ENCODE measurements around the gene SLC5A12. TPM values are rescaled to one million over a fixed set of nuclear protein-coding genes. Genes with fewer than 3 reads are reported as not detected.
A peak's percentile ranks its signal among the peaks of the same experiment; 100 is the strongest.

The SLC5A12 gene
- total RNA-seq, 1 experiment from 2014 or later = not detected

GRCh38 chr11:26706181-26706580 lies 15.7 kb downstream of the SLC5A12 start:
- no peak overlapping the region for H3K27ac Mint-ChIP-seq (ENCODE audit: unreplicated experiment)
- peaks cover 8% of the 10 kb centered on the region for H3K27me3 Mint-ChIP-seq (ENCODE audit: unreplicated experiment)
- H3K36me3 Mint-ChIP-seq (ENCODE audit: insufficient read depth, unreplicated experiment) = no peaks in the 10 kb centered on the region
- no TSS peak for BruUV-seq (replicated peaks)
- CTCF ChIA-PET = no interaction called here
- intact Hi-C loops (cut with micrococcal nuclease; ENCODE audit: unreplicated experiment) = no loop called here
- TF ChIP-seq CTCF (IDR thresholded peaks at IDR 0.05; ENCODE audit: unreplicated experiment) = no peak
- no peak for DNase-seq
- H3K4me3 Mint-ChIP-seq (ENCODE audit: low read depth, unreplicated experiment) = no peak overlapping the region
- H3K4me1 Mint-ChIP-seq (ENCODE audit: low read depth, unreplicated experiment) = peaks cover 8% of the 10 kb centered on the region
- H3K9me3 Mint-ChIP-seq (ENCODE audit: low read depth, unreplicated experiment) = no peaks in the 10 kb centered on the region

GRCh38 chr11:26704249-26704648 lies 17.6 kb downstream of the SLC5A12 start:
- CTCF ChIA-PET = no interaction called here
- H3K27ac Mint-ChIP-seq (ENCODE audit: unreplicated experiment) = no peak overlapping the region
- H3K36me3 Mint-ChIP-seq (ENCODE audit: insufficient read depth, unreplicated experiment) = no peaks in the 10 kb centered on the region
- peak; percentile 2 for DNase-seq
- no TSS peak for BruUV-seq (replicated peaks)
- H3K27me3 Mint-ChIP-seq (ENCODE audit: unreplicated experiment) = peaks cover 8% of the 10 kb centered on the region
- H3K4me1 Mint-ChIP-seq (ENCODE audit: low read depth, unreplicated experiment) = peaks cover 8% of the 10 kb centered on the region
- no peaks in the 10 kb centered on the region for H3K9me3 Mint-ChIP-seq (ENCODE audit: low read depth, unreplicated experiment)
- intact Hi-C loops (cut with micrococcal nuclease; ENCODE audit: unreplicated experiment) = no loop called here
- no peak for TF ChIP-seq CTCF (IDR thresholded peaks at IDR 0.05; ENCODE audit: unreplicated experiment)
- no peak overlapping the region for H3K4me3 Mint-ChIP-seq (ENCODE audit: low read depth, unreplicated experiment)

- Mint-ChIP-seq H3K36me3 (ENCODE audit: insufficient read depth, unreplicated experiment) (no peaks in the 10 kb centered on the region), H3K27me3 (ENCODE audit: unreplicated experiment) (peaks cover 8% of the 10 kb centered on the region), H3K4me3 (ENCODE audit: low read depth, unreplicated experiment) (no peak overlapping the region), H3K27ac (ENCODE audit: unreplicated experiment) (no peak overlapping the region), H3K9me3 (ENCODE audit: low read depth, unreplicated experiment) (no peaks in the 10 kb centered on the region), H3K4me1 (ENCODE audit: low read depth, unreplicated experiment) (peaks cover 8% of the 10 kb centered on the region)
- DNase-seq = no peak
- no TSS peak for BruUV-seq (replicated peaks)
- intact Hi-C loops (cut with micrococcal nuclease; ENCODE audit: unreplicated experiment) = no loop called here
- CTCF ChIA-PET = no interaction called here
- TF ChIP-seq CTCF (IDR thresholded peaks at IDR 0.05; ENCODE audit: unreplicated experiment) = no peak
Observed at GRCh38 chr11:26703411-26704191, 18.3 kb downstream of the SLC5A12 start.

- TF ChIP-seq CTCF (IDR thresholded peaks at IDR 0.05; ENCODE audit: unreplicated experiment) = no peak
- Mint-ChIP-seq H3K9me3 (ENCODE audit: low read depth, unreplicated experiment) (no peaks in the 10 kb centered on the region), H3K4me3 (ENCODE audit: low read depth, unreplicated experiment) (no peak overlapping the region), H3K36me3 (ENCODE audit: insufficient read depth, unreplicated experiment) (no peaks in the 10 kb centered on the region), H3K27me3 (ENCODE audit: unreplicated experiment) (peaks cover 8% of the 10 kb centered on the region), H3K4me1 (ENCODE audit: low read depth, unreplicated experiment) (peaks cover 8% of the 10 kb centered on the region), H3K27ac (ENCODE audit: unreplicated experiment) (no peak overlapping the region)
- DNase-seq = no peak
- intact Hi-C loops (cut with micrococcal nuclease; ENCODE audit: unreplicated experiment) = no loop called here
- no TSS peak for BruUV-seq (replicated peaks)
- CTCF ChIA-PET = no interaction called here
Observed at GRCh38 chr11:26702406-26702805, 19.5 kb downstream of the SLC5A12 start.
